ENCODE results near the gene XYLT2.

The XYLT2 gene

DNA sequence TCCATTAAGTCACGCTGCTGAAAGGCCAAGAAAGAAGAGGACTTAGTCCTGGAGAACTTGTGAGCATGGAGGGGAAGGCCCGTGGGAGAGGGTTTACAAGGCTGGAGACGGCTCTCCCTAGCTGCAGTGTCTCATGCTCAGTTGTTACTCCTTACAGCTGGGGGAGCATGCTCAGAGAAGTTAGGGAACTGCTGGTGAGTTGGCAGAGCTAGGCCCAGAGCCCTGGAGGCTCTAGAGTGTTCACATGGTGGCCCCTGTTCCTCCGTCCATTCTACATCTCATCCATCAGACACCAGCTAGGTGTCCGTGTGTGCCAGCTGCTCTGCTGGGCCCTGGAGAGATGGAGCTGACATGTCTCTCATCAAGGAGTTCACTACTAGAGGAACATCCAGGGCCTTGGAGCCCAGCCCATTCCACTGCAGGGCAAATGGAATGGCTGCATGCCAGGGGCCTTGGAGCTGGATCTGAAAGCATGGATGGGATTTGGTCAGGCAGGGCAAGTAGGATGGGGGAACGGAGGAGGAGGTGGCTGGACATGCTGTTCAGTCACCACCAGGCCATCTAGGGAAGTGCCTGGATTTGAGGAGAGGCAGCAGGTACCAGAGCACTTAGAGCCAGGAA, 6.3 kb downstream of the XYLT2 start:
- no peak for DNase-seq

DNA sequence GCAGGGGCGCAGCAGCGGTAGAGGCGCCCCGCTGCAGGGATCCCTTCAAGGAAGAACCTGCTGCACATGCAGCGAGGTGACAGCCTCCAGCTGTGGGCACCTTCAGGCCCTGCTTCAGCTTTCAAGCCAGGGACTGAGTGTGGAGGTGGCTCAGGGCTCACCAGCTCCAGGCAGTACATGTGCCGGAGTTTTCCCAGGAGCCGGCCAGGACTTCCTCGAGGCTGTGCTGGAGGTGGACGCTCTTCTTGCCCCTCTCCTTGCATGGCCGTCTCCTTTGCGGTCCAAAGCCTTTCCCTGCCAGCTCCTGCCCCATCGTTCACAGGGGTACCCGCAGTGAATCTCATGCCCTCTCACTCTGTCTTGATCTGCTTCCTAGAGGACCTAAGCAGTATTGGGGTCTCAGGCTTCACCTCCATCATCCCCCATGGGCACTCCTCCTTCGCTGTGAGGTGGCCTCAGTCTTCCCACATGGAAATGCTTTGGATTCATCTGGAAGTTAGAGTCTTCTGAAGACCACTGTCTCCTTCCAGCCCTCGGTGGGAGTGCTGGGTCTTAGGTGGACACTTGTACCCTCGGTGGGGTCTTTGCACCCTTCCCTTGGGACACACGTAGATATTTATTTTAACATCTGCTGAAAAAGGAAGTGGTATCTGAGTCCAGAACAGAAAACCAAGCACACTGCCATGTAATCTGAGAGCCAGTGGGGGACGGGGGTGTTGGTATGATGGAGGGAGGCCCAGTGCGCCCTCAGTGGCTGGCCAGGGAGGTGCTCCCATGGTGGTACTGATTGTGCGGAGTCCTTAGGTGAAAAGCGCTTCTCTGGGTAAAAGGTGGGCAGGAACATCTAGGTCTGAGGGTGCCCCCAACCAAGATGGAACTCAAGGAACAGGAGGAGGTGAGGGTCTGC, 7.0 kb downstream of the XYLT2 start:
- no peak for DNase-seq

DNA sequence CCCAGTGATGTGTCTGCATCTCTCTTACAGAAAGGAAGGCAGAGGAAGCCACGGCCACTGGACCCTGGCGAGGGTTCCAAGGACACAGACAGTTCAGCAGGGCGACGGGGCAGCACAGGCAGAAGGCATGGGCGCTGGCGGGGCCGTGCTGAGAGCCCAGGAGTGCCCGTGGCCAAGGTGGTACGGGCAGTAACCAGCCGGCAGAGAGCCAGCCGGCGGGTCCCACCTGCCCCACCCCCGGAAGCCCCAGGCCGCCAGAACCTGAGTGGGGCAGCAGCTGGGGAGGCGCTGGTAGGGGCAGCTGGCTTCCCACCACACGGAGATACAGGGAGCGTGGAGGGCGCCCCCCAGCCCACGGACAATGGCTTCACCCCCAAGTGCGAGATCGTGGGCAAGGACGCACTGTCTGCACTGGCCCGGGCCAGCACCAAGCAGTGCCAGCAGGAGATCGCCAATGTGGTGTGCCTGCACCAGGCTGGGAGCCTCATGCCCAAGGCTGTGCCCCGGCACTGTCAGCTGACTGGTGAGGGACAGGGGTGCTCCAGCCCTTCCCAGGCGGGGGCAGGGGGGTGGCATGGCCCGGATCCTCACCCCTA, 7.8 kb downstream of the XYLT2 start:
- DNase-seq: no peak

DNA sequence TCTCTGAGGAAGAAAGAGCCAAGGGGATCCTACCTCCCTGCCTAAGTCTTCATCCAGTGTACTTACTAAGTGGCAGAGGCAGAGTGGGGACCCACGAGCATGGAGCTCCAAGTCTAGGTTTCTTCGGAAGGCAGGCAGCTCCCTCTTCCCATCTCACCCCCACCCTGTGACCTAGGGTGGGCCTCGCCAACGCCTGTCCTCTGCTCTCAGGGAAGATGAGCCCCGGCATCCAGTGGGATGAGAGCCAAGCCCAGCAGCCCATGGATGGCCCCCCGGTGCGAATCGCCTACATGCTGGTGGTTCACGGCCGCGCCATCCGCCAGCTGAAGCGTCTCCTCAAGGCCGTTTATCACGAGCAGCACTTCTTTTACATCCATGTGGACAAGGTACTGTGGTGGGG, 8.3 kb downstream of the XYLT2 start:
- DNase-seq: no peak

DNA sequence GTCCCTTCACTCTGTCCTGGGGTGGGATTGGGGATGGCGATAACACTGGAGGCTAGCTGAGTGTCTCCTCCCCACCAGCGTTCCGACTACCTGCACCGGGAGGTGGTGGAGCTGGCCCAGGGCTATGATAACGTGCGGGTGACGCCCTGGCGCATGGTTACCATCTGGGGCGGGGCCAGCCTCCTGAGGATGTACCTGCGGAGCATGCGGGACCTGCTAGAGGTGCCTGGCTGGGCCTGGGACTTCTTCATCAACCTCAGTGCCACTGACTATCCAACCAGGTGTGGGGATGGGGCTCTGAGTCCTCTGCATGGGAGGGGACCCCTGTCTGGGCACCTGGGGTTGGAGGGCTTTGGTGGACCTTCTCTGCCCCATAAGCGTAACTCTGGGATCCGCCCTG, 8.8 kb downstream of the XYLT2 start:
- DNase-seq: no peak

DNA sequence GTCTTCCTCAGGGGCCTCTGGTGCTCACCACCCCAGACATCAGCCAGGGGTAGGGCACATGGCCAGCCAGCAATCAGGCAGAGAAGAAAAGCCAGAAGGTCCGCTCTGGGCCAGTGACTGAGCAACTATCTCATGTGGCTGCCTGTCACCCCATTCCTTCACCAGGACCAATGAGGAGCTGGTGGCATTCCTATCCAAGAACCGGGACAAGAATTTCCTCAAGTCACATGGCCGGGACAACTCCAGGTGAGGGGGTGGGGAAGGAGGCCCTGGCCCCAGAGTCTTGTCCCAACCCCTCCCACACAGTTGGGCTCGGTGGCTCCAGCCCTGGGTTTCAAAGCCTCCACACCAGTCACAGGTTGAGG, 9.4 kb downstream of the XYLT2 start:
- no peak for DNase-seq

DNA sequence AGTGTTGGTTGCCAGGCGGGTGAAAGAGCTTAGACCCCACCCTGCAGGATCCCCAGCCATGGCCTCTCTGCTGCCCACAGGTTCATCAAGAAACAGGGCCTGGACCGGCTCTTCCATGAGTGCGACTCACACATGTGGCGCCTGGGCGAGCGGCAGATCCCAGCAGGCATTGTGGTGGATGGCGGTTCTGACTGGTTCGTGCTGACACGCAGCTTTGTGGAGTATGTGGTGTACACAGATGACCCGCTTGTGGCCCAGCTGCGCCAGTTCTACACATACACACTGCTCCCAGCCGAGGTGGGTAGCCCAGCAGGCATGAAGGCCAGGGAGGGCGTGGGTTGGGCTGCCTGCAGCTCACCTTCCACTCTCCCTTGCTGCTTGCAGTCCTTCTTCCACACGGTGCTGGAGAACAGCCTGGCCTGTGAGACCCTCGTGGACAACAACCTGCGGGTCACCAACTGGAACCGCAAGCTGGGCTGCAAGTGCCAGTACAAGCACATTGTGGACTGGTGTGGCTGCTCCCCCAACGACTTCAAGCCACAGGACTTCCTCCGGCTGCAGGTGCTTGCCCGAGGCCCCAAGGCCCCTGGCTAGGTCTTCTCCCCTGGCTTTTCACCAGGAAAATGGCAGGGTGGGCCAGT, 9.9 kb downstream of the XYLT2 start:
- DNase-seq: no peak

DNA sequence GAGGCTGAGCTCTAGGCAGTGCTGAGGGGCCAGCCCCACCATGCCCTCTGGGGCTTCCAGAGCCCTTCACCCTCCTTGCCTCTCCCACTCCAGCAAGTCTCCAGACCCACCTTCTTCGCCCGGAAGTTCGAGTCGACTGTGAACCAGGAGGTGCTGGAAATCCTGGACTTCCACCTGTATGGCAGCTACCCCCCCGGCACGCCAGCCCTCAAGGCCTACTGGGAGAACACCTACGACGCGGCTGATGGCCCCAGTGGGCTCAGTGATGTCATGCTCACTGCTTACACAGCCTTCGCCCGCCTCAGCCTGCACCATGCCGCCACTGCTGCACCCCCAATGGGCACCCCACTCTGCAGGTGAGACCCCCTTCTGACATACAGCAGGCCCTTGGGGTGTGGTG, 10.5 kb downstream of the XYLT2 start:
- no peak for DNase-seq

DNA sequence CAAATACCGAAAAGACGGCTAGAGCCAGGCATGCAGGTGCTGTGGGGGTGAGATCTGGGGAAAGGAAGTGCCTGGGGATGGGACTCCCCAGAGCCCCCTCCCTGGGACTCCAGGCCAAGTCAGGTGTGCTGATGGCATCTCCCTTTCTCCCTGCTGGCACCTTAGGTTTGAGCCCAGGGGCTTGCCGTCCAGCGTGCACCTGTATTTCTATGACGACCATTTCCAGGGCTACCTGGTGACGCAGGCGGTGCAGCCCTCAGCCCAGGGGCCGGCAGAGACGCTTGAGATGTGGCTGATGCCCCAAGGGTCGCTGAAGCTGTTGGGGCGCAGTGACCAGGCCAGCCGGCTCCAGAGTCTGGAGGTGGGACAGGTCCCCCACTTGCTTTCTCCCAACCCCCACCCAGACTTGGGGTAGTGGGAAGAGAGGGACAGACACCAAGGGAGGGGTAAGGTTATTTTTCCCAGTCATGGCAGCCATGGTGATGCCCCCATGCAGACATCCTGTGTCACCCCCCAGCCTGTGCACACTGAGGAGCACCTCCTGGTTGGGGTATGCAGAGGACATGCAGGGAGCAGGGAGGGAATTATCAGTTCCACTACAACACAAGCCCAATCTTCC, 11.1 kb downstream of the XYLT2 start:
- DNase-seq: no peak

DNA sequence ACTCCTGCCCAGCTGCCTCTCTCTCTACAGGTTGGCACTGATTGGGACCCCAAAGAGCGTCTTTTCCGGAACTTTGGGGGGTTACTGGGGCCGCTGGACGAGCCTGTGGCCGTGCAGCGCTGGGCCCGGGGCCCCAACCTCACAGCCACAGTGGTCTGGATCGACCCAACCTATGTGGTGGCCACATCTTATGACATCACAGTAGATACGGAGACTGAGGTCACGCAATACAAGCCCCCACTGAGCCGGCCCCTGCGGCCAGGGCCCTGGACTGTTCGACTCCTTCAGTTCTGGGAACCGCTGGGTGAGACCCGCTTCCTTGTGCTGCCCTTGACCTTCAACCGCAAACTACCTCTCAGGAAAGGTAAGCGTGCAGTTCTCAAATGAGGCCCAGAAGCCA, 12.3 kb downstream of the XYLT2 start:
- DNase-seq: no peak

DNA sequence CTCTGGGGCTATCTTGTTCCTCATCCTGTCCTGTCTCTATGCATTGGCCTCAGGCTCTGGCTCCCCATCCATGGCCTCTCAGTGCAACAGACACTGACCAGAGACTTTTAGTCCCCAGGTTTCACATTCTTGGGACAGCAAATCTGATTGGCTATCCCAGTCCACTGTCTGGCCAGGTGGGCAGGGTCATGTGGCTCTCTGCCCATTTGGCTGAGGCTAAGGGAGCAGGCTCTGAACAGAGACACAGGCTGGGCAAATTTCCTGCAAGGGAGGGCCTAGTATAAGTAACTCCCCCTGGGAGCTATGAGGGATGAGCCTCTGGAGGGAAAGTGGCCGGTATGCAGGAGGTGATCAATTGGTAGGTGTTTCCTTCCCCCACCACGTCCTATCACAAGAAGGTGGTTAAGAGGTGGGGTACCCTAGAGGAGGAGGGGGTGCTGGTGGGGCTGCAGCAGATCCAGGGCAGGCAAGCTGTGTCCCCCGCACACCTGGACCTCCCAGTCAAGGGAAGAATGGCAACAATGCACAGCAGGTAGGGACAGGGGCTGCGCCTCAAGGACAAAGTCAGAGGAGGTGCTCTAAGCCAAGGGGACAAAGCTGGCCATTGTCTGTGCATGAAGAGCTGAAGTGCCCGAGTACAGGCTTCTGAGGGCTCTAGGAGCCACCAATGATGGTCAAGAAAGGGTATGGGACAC, 13.2 kb downstream of the XYLT2 start:
- DNase-seq: no peak

DNA sequence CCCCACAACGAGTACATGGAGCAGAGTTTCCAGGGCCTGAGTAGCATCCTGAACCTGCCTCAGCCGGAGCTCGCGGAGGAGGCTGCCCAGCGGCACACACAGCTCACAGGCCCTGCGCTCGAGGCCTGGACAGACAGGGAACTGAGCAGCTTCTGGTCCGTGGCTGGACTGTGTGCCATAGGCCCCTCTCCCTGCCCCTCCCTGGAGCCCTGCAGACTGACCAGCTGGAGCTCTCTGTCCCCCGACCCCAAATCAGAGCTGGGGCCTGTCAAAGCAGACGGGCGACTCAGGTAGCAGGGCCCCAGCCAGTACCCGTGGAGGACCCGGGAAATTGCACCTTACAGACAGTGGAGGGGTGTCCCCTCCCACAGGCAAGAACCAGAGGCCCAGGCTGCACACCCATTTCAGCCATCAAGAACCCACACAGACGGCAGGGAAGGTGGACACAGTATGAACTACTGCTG, 14.1 kb downstream of the XYLT2 start:
- DNase-seq: no peak

DNA sequence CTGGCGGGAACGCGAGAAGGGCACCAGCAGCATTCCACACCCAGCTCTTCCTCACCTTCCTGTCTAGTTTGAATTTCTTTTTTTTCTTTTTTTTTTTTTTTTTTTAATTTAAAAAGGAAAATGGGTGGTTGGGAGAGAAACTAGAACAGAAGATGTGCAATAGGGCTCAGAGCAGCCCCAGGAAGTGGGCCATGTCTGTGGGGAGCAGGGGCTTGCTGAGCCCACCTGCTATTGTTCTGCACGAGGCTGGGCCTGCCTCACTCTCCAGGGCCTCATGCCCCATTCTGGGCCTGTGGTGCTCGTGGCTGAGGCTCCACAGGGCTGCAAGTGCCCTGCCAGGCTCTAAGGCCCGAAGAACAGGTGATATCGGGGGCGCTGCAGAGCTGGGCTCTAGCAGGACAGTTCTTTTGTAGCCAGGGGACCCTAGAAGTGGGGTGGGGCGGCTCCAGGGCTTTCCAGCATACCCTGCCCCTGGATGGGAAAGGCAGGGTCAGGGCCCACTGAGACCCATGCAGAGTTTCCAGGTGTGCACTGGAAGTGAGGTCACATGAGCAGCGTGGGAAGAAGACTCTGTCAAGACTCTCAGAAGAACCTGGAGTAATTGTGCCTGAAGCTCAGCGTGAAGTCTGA, 14.7 kb downstream of the XYLT2 start:
- DNase-seq: no peak

DNA sequence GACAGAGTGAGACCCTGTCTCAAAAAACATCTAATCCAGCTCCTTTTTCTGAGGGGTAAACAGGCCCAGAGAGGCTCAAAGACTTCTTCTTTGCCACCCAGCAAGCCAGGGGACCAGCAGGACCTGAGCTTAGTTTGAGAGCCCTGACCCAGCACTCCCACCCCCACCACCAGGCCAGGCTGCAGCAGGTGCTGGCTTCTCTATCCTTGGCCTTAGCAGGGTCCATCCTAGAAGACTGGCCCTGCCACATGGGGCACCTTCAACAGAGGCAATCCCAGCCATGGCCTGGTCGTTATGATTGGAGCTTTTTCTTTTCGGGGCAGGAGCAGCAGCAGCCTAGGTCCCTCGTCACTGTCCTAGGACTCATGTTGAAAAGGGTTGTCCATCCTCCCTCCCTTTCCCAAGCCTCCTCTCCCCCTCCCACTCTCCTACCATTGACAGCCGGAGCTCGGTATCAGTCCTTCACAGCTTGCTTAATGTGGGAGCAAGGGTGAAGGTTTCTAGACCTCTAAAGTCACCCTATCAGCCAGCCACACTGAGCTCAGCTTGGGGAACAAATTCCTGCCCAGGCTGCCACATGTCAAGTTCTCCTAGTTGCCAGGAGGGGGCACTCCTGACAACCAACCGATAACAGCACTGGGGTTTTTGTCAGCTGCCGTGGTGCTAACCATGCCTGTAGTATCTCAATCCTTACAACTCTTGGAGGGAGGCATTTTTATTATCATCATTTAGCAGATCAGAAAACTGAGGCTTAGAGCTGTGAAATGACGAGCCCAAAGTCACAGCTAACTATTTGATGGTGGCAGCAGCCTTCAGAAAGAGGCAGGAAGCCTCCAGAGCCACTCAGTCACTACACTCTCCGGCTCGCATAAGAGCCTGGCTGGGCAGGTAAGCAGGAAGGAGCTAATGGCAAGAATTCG, 15.9 kb downstream of the XYLT2 start:
- peak; percentile 71 for DNase-seq

DNA sequence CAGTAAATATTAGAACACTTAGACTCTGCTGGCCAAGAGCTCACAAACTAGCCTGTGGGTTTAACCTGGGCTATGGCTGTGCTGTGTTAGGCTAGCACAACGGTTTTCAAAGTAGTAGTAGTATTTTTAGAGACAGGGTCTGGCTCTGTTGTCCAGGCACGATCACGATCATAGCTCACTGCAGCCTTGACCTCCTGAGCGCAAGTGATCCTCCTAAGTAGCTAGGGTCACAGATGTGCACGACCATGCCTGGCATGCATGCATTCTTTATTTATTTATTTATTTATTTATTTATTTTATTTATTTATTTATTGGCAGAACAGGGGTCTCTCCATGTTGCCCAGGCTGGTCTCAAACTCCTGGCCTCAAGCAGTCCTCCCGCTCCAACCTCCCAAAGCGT, 16.7 kb downstream of the XYLT2 start:
- no peak for DNase-seq

DNA sequence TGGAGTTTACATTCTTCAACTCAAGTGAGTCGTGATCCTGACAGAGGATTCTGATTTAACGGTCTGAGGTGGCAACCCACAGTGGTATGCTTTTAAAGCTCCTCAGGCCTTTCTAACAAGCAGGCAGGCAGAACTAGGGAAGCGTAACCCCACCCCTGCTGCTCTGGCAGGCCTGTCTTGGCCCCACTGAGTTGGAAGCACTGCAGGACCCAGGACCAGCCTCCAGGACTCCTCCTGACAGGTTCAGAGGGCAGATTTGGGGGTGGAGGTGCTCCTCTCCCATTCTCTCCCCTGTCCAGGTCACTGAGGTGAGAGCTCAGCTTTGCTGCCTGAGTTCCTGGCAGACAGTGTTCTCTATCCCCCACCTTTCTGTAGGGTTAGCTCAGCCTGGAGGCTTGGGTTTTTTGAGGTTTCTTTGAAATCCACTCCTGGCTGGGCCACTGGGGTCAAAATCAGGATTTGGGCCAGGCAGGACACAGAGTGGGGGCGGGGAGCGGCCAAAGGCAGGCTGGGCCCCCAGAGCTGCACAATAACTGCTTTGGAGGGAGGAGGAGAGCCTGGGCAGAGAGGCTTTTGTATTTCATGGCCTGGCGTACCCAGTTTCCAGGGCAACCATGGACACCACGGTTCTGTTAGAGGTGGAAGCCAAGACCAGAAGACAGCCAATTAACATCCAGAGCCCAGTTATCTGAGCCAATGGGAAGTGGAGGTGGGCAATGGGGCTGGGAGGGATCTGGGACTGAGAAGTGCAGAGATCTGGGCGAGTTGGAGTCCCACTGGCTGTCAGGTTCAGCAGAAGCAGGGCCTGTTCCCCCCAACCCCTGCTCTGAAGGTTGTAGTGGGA, 17.5 kb downstream of the XYLT2 start:
- no peak for DNase-seq

DNA sequence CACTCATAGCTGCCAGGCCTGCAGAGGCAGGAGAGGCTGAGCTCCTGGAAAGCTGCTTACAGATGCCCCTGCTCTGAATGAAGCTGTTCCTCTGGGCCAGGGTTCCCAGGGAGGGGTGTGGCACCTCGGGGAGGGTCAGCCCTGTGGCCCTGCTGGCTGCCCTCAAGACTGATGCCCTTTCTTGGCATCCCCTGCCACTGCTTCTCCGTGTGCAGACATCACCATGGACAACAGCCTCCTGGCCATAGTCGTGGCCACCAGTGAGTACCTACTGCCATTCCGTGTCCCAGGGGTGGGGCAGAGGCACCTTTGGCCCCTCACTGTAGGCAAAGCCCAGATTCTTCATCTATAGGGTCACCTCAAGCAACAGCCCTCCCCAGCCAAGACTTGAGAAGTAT, 18.1 kb downstream of the XYLT2 start:
- DNase-seq: no peak

DNA sequence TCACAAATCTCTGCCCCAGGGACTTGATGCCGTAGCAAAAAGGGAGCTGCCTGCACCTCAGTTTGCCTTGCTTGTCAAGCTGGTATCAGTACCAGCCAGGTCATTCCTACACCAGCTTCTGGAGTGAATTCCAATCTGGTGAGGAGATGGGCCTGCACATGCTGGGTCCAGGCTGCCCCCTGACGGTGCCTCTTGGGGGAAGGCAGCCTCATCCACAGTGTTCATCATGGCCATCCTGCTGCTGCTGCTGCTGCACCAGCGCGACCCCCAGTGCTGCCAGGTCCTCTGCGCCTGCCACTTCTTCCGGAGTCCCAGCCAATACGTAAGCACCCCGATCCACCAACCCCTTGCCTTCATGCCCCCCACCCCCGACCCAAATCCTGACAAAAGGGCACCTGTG, 18.8 kb downstream of the XYLT2 start:
- no peak for DNase-seq

DNA sequence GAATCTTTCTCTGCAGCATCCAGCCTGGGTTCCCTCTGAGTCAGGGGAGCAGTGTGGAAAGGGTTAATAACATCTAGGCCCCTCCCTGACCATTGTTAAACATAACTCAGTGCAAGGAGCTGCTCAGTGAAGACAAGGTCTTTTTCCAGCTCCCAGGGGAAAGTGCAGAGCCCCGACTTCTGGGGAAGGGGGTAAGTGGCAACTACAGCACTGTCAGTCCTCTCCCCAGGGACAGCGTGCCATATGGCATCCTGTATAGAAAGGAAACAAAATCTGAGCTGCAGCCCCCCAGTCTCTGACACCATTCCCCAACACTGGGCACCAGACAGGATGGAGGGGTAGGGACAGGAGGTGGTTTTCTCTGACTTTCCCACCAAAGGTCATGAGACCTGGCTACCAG, 19.2 kb downstream of the XYLT2 start:
- DNase-seq: no peak
